Neural crest cell (in vitro differentiated cells): ENCODE results near the gene SYNRG. TPM values are rescaled to one million over a fixed set of nuclear protein-coding genes. Genes with fewer than 3 reads are reported as not detected.

Experiments used
- DNase-seq: peaks from one replicate; pipeline ENCODE4 v3.0.0; 2021; ENCODE audit warnings: low read depth, mixed read lengths, low spot score
- H3K27ac Mint-ChIP-seq: one replicate; pipeline ENCODE4 v1.8.0; 2021; ENCODE audit warnings: mild to moderate bottlenecking, mixed read lengths; ENCODE audit not compliant: unreplicated experiment
- H3K27me3 Mint-ChIP-seq: 2 replicates; pipeline ENCODE4 v1.8.0; 2021; ENCODE audit warnings: low read depth, mild to moderate bottlenecking, mixed read lengths
- H3K36me3 Mint-ChIP-seq: 2 replicates; pipeline ENCODE4 v1.8.0; 2021; ENCODE audit warnings: low read depth, mild to moderate bottlenecking, mixed read lengths
- H3K4me1 Mint-ChIP-seq: 2 replicates; pipeline ENCODE4 v1.8.0; 2021; ENCODE audit warnings: mixed read lengths
- H3K4me3 Mint-ChIP-seq: one replicate; pipeline ENCODE4 v1.8.0; 2021; ENCODE audit warnings: mild to moderate bottlenecking, mixed read lengths
- H3K9me3 Mint-ChIP-seq: 2 replicates; pipeline ENCODE4 v1.8.0; 2021; ENCODE audit warnings: mixed read lengths
- total RNA-seq: library from RNA; stranded (reverse); gene quantifications from 2 replicates; pipeline ENCODE4 v1.2.1, GENCODE V29; 2021
- TF ChIP-seq, protein P1 (sequence below): fragments of 200-600 bp; sonication (generic); conservative IDR thresholded peaks from 2 replicates; pipeline ENCODE4 v1.5.0; 2021; ENCODE audit warnings: antibody characterized with exemption, mild to moderate bottlenecking

Gene SYNRG
- total RNA-seq, 1 donor from 2014 or later = 43.0 TPM

DNA sequence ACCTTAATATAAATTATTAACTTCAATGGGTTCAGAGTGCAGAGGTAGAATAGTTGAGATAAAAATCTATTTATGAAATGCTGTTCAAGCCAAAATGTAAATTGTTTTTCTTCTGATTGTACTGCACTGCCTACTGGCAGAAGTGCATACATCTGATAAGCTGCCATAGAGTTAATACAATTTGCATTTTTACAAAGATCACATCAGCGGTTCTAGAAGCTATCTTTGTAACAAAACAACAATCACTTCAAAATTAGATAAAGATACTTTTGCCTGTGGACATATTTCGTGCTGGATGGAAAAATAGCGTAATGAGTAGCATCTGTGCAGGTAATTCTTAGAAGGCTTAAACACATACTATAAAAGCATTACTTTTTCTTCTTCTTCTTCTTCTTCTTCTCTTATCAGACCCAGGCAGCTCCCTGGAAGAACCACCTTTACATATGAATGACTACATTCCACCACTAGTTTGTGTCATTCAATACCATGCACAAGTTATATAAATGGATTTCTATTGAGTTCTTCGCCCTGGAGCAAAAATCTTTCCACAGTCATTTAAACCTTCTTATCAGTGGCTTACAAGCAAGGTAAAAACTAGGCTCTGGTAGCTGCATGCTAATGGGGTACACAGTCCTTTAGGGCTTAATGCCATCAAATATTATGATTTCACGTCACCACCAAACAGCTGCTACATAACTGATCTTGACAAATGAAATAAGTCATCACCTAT, 47.0 kb downstream of the SYNRG start:
- H3K27ac Mint-ChIP-seq = no peak overlapping the region
- TF ChIP-seq, protein P1, sequence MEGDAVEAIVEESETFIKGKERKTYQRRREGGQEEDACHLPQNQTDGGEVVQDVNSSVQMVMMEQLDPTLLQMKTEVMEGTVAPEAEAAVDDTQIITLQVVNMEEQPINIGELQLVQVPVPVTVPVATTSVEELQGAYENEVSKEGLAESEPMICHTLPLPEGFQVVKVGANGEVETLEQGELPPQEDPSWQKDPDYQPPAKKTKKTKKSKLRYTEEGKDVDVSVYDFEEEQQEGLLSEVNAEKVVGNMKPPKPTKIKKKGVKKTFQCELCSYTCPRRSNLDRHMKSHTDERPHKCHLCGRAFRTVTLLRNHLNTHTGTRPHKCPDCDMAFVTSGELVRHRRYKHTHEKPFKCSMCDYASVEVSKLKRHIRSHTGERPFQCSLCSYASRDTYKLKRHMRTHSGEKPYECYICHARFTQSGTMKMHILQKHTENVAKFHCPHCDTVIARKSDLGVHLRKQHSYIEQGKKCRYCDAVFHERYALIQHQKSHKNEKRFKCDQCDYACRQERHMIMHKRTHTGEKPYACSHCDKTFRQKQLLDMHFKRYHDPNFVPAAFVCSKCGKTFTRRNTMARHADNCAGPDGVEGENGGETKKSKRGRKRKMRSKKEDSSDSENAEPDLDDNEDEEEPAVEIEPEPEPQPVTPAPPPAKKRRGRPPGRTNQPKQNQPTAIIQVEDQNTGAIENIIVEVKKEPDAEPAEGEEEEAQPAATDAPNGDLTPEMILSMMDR = no peak
- no peak for DNase-seq

DNA sequence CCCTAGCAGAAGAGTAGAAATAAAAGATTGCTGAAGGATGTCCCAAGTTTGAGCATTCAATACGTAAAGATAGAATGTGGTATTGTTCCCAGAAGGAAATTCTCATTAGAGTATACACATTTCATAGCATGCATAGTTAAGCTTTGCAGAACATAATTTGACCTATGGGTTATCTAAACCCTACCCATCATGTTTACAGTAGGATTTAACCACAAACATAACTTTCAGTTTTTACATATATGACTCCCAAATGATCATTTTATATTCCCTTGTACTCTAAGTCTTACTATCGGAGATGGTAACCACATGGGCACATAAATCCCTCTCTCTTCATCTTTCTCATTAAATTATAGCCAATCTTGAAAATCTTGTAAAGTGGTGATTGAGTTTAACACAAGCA, 50.9 kb downstream of the SYNRG start:
- TF ChIP-seq, protein P1 = no peak
- Mint-ChIP-seq H3K27ac (no peak overlapping the region), H3K27me3 (no peaks in the 10 kb centered on the region)

More for the DNA sequence above, 47.0 kb downstream of the SYNRG start:
- no peaks in the 10 kb centered on the region for H3K9me3 Mint-ChIP-seq
- H3K27me3 Mint-ChIP-seq = no peaks in the 10 kb centered on the region
- peaks cover 29% of the 10 kb centered on the region for H3K36me3 Mint-ChIP-seq
- H3K4me3 Mint-ChIP-seq = no peak overlapping the region
- H3K4me1 Mint-ChIP-seq = peaks cover 6% of the 10 kb centered on the region

DNA sequence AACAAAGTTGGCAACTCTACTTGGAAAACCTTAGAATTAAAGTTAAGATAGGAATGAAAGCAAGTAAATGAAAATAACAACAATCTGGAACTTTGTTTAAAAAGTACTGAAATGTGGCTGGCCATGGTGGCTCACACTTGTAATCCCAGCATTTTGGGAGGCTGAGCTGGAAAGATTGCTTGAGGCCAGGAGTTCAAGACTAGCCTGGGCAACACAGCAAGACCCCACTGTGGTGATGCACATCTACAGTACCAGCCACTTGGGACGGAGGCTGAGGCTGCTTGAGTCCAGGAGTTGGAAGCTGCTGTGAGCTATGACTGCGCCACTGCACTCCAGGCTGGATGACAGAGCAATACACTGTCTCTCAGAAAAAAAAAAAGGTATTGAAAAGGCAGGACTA, 51.7 kb downstream of the SYNRG start:
- no peak for DNase-seq
- Mint-ChIP-seq H3K4me3 (no peak overlapping the region), H3K36me3 (peaks cover 13% of the 10 kb centered on the region), H3K9me3 (no peaks in the 10 kb centered on the region), H3K27me3 (no peaks in the 10 kb centered on the region), H3K27ac (no peak overlapping the region), H3K4me1 (peaks cover 5% of the 10 kb centered on the region)
- TF ChIP-seq, protein P1 = no peak

More for the DNA sequence above, 50.9 kb downstream of the SYNRG start:
- peaks cover 6% of the 10 kb centered on the region for H3K4me1 Mint-ChIP-seq
- H3K36me3 Mint-ChIP-seq = peaks cover 13% of the 10 kb centered on the region
- no peaks in the 10 kb centered on the region for H3K9me3 Mint-ChIP-seq
- no peak for DNase-seq
- no peak overlapping the region for H3K4me3 Mint-ChIP-seq

DNA sequence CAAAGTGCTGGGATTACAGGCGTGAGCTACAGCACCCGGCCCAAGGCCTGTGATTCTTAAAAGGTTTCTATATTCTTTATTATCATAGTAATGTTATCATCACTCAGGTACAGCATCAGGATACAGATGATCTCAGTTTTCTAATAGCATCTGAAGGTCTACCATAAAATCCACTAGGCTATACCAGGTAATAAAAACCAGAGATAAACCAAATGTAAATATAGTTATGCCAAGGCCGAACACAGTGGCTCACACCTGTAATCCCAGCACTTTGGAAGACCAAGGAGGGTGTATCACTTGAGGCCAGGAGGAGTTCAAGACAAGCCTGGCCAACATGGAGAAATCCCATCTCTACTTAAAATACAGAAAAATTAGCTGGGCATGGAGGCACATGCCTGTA, 53.8 kb downstream of the SYNRG start:
- Mint-ChIP-seq H3K36me3 (peaks cover 8% of the 10 kb centered on the region), H3K4me3 (no peak overlapping the region), H3K9me3 (no peaks in the 10 kb centered on the region), H3K4me1 (no peaks in the 10 kb centered on the region), H3K27me3 (no peaks in the 10 kb centered on the region), H3K27ac (no peak overlapping the region)
- TF ChIP-seq, protein P1 = no peak
- DNase-seq = no peak

DNA sequence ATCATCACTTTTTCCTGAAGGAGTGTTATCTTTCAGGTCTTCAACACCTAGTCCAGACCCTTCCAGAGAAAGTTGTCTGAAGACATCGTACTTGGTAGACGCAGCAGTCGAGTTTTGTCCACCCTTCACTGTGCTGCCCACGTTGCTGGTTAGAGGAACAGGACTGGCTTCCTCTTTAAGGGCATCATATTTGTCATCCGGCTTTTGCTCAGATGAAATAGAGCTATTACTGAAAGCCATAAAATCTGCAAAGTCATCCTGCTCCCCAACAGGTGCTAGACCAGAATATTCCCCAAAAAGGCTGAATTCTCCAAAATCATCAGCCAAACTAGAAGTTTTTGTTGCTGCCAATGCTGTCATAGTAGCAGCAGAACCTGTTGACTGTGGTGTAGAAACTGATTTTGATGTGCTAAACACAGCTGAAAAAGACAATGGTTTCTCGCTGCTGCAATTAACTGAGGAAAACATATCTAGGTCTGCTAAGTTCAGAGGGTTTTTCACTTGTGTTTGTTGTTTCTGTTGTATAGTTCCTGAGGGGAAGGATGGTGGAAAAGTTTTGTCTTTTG, 55.7 kb downstream of the SYNRG start:
- TF ChIP-seq, protein P1 = no peak

More for the DNA sequence above, 55.7 kb downstream of the SYNRG start:
- DNase-seq = no peak
- Mint-ChIP-seq H3K27ac (no peak overlapping the region), H3K36me3 (peaks cover 8% of the 10 kb centered on the region), H3K9me3 (no peaks in the 10 kb centered on the region), H3K4me1 (no peaks in the 10 kb centered on the region), H3K4me3 (no peak overlapping the region), H3K27me3 (no peaks in the 10 kb centered on the region)
